NT2/D1 (cell line): ENCODE measurements around the gene RFLNA.

Experiments
- SUZ12 ChIP-seq: IDR thresholded peaks from 2 replicates; pipeline ENCODE4 v1.6.1; 2011; ENCODE audit not compliant: insufficient read length, insufficient read depth; ENCODE audit errors: extremely low read depth
- YY1 ChIP-seq: IDR thresholded peaks from 2 replicates; pipeline ENCODE4 v1.6.1; 2011; ENCODE audit not compliant: insufficient read length, insufficient read depth
- ZNF274 ChIP-seq: IDR thresholded peaks from 2 replicates; pipeline ENCODE4 v1.6.1; 2011; ENCODE audit warnings: mild to moderate bottlenecking, low read depth, low read length

DNA sequence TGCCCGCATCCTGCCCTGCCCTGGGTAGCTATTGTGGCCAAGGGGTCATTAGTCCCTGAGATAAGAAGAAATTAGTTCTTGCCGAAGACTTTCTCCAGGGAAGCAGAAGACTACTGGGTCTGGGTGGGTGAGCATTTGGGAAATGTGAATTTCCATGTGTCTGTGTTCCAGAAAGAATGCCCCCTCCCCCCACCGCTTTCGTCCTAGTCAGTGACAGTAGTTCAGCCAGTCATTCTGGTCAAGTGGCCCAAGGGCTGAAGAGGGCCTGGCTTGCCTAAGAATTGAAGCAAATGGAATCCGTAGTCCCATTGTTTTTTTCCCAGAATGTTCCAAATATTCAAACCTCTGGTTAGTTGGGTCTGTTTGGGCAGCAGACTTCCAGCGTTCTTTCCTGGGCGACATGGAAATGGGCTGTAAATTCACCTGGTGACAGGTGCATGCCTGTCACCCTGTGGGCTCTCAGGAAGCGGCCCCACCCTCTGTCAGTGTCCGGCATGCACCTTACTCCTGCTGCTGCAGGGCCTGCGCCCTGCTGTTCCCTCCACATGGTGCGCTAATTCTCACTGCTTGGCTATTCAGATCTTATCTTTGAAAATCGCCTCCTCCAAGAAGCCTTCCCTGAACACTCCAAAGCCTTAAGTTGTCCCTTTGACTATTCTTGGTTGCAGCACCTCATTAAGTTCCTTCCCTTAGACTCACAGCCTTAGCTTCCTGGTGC is 1.4 kb upstream of the RFLNA start:
- TF ChIP-seq SUZ12 (no peak), ZNF274 (no peak), YY1 (no peak)
